Transverse colon (tissue), 4 donors: ENCODE measurements around the gene RGSL1. TPM values are rescaled to one million over a fixed set of nuclear protein-coding genes. Genes with fewer than 3 reads are reported as not detected.

Experiments used
- DNase-seq: peaks from one replicate; pipeline ENCODE4 v3.0.0-alpha.2; 2019
- H3K27ac ChIP-seq, 4 donors: fragments of 200-600 bp; sonication (generic); 2 replicates each; pipeline ENCODE4 v1.5.1; 2016 to 2018; ENCODE audit warnings: inconsistent platforms in 4 of 4
- H3K27me3 ChIP-seq: fragments of 200-600 bp; sonication (generic); 2 replicates; pipeline ENCODE4 v1.5.1; 2017; ENCODE audit warnings: inconsistent platforms
- H3K36me3 ChIP-seq, 4 donors: fragments of 200-600 bp; sonication (generic); 2 replicates each; pipeline ENCODE4 v1.5.1; 2017 to 2019; ENCODE audit warnings: inconsistent platforms in 4 of 4
- H3K4me1 ChIP-seq, 4 donors: fragments of 200-600 bp; sonication (generic); 2 replicates each; pipeline ENCODE4 v1.5.1; 2017 to 2020; ENCODE audit warnings: inconsistent platforms in 4 of 4
- H3K4me3 ChIP-seq, 4 donors: fragments of 200-600 bp; sonication (generic); 1 replicate in 1 of 4; 2 replicates in 3 of 4; pipeline versions ENCODE4 v1.5.1 to v1.6.1; 2017 to 2019; ENCODE audit warnings: inconsistent platforms in 4 of 4
- H3K9me3 ChIP-seq, 2 donors: fragments of 200-600 bp; sonication (generic); 2 replicates each; pipeline ENCODE4 v1.5.1; 2017 to 2019; ENCODE audit warnings: inconsistent platforms in 2 of 2
- CTCF ChIP-seq, 5 experiments: fragments of 200-600 bp in 3 of 5; fragments of 450-650 bp in 2 of 5; sonication (generic) in 3 of 5; IDR thresholded peaks; 1 replicate in 2 of 5; 2 replicates in 3 of 5; pipeline ENCODE4 v1.5.1; 2016 to 2017; ENCODE audit warnings: antibody characterized with exemption in 5 of 5, inconsistent platforms in 3 of 5, mild to moderate bottlenecking in 2 of 5, moderate library complexity in 1 of 5
- EP300 ChIP-seq: sonication (generic); formaldehyde crosslinking; IDR thresholded peaks from one replicate; pipeline ENCODE4 v1.6.1; 2017; ENCODE audit warnings: antibody characterized with exemption, low read depth
- POLR2A ChIP-seq: fragments of 450-650 bp; IDR thresholded peaks from one replicate; pipeline ENCODE4 v1.6.1; 2016; ENCODE audit warnings: antibody characterized with exemption, mild to moderate bottlenecking, moderate library complexity
- POLR2AphosphoS5 ChIP-seq, 3 donors: sonication (generic); formaldehyde crosslinking; IDR thresholded peaks; one replicate each; pipeline ENCODE4 v1.6.1; 2016; ENCODE audit warnings: antibody characterized with exemption in 3 of 3
- WGBS, 2 donors: methylation state at CpG; one replicate each; pipeline ENCODE4 v1.1.5; 2018; ENCODE audit warnings: low coverage in 1 of 2; 5-methylcytosine and 5-hydroxymethylcytosine counted together
- in situ Hi-C, 4 donors: fragments of 200-750 bp; cut with MboI; loops; one replicate each; pipeline versions ENCODE4 v1.15.0 to v1.15.1; 2017; ENCODE audit warnings: low sequenced_read_pairs in 3 of 4, low pct_ligation_motif_present in 1 of 4, low pct_unique_long_range_greater_than_20kb in 1 of 4
- intact Hi-C: fragments of 100-400 bp; cut with DNase I; formaldehyde crosslinking; loops from one replicate; pipeline ENCODE4 v1.15.1; 2023; ENCODE audit warnings: low total_unique reads
- total RNA-seq, 4 donors: library from RNA; depleted of rRNA; stranded (reverse); fragments of >200 nt; gene quantifications; one replicate each; pipeline ENCODE4 v1.1.0, GENCODE V29; 2016

The RGSL1 gene
- total RNA-seq, 4 donors from 2014 or later: not detected

- no peak for TF ChIP-seq EP300
- TF ChIP-seq POLR2AphosphoS5 (IDR thresholded peaks at IDR 0.05): no peak
- no peak for TF ChIP-seq POLR2A
- TF ChIP-seq CTCF (IDR thresholded peaks at IDR 0.05): no peak
- in situ Hi-C loops (no loop called here), intact Hi-C loops (loop anchor here (5.0 kb wide), 1 partner anchor 49 kb away; no protein-coding TSS in a partner anchor)
- no peak for DNase-seq
- Histone ChIP-seq H3K27me3 (no peaks in the 10 kb centered on the region), H3K36me3 (no peaks in the 10 kb centered on the region), H3K27ac (no peak overlapping the region), H3K4me1 (no peaks in the 10 kb centered on the region), H3K4me3 (no peak overlapping the region), H3K9me3 (peaks cover 0 to 13% of the 10 kb centered on the region in 2 donors)
- 87% methylated on average over 2 of the region's 2 CpGs; no CpG with 5 or more reads in 1 of the 2 donors for WGBS, 2 donors
These were observed 26.7 kb downstream of the RGSL1 start for GRCh38 chr1:182476625-182477024.

GRCh38 chr1:182478238-182478637, 28.3 kb downstream of the RGSL1 start:
- Histone ChIP-seq H3K4me1 (no peaks in the 10 kb centered on the region), H3K9me3 (peaks cover 0 to 13% of the 10 kb centered on the region in 2 donors), H3K36me3 (no peaks in the 10 kb centered on the region), H3K4me3 (no peak overlapping the region), H3K27me3 (no peaks in the 10 kb centered on the region), H3K27ac (no peak overlapping the region)
- no peak for TF ChIP-seq EP300
- TF ChIP-seq CTCF (IDR thresholded peaks at IDR 0.05): no peak
- no peak for TF ChIP-seq POLR2AphosphoS5 (IDR thresholded peaks at IDR 0.05)
- TF ChIP-seq POLR2A: no peak
- no peak for DNase-seq
- intact Hi-C loops (loop anchor here (5.0 kb wide), 1 partner anchor 51 kb away; no protein-coding TSS in a partner anchor), in situ Hi-C loops (no loop called here)

- Histone ChIP-seq H3K4me3 (no peak overlapping the region), H3K9me3 (peaks cover 0 to 3% of the 10 kb centered on the region in 2 donors), H3K36me3 (no peaks in the 10 kb centered on the region), H3K27me3 (no peaks in the 10 kb centered on the region), H3K27ac (no peak overlapping the region), H3K4me1 (no peaks in the 10 kb centered on the region)
- in situ Hi-C loops (no loop called here), intact Hi-C loops (no loop called here)
- WGBS, 2 donors: 94% methylated on average over 2 of the region's 2 CpGs; no CpG with 5 or more reads in 1 of the 2 donors
- TF ChIP-seq CTCF (IDR thresholded peaks at IDR 0.05): no peak
- no peak for TF ChIP-seq POLR2A
- no peak for TF ChIP-seq EP300
- no peak for TF ChIP-seq POLR2AphosphoS5 (IDR thresholded peaks at IDR 0.05)
- DNase-seq: no peak
These were observed 34.1 kb downstream of the RGSL1 start for GRCh38 chr1:182484067-182484466.

GRCh38 chr1:182484531-182485257, 34.7 kb downstream of the RGSL1 start:
- no peak overlapping the region for H3K4me3 ChIP-seq
- no peaks in the 10 kb centered on the region for H3K36me3 ChIP-seq
- H3K27me3 ChIP-seq: no peaks in the 10 kb centered on the region
- intact Hi-C loops: no loop called here
- no peaks in the 10 kb centered on the region for H3K9me3 ChIP-seq
- DNase-seq: no peak
- in situ Hi-C loops: no loop called here
- TF ChIP-seq EP300 (no peak), POLR2AphosphoS5 (IDR thresholded peaks at IDR 0.05) (no peak), CTCF (IDR thresholded peaks at IDR 0.05) (peak in 3 of 5 experiments; percentile 18 to 36 (median 23))
- H3K4me1 ChIP-seq: no peaks in the 10 kb centered on the region
- WGBS, 2 donors: 69 to 72% methylated on average over 3 to 5 of the region's 5 CpGs
- H3K27ac ChIP-seq: no peak overlapping the region
